Measurements from ENCODE around the gene FBXL13. TPM values are rescaled to one million over a fixed set of nuclear protein-coding genes. Genes with fewer than 3 reads are reported as not detected.
"Not testable (repeated sequence)": the region's sequence is repeated elsewhere in the genome, so short reads cannot be mapped to it uniquely, and the experiment has no call there.

FBXL13 gene
- total RNA-seq, 2 donors from 2014 or later, result 0.65 to 0.68 TPM

- ATAC-seq (peak in 1 of 2 donors; percentile 40), DNase-seq (no peak)
- intact Hi-C loops (cut with DNase I), result no loop called here
Measured at GRCh38 chr7:102992509-102992937, 82.1 kb downstream of the FBXL13 start.

GRCh38 chr7:102991540-102992214 lies 82.9 kb downstream of the FBXL13 start:
- intact Hi-C loops (cut with DNase I), result no loop called here
- ATAC-seq (peak in 1 of 2 donors; percentile 74), DNase-seq (no peak)

- intact Hi-C loops (cut with DNase I), result no loop called here
- ATAC-seq (no peak), DNase-seq (no peak)
Measured at GRCh38 chr7:102991077-102991539, 83.5 kb downstream of the FBXL13 start.

- ATAC-seq (no peak), DNase-seq (no peak)
- intact Hi-C loops (cut with DNase I), result no loop called here
Measured at GRCh38 chr7:102990642-102991041, 84.0 kb downstream of the FBXL13 start.

- intact Hi-C loops (cut with DNase I), result no loop called here
- no peak for ATAC-seq
Measured at GRCh38 chr7:102988631-102989560, 85.7 kb downstream of the FBXL13 start.

GRCh38 chr7:102988088-102988487 lies 86.5 kb downstream of the FBXL13 start:
- DNase-seq (no peak), ATAC-seq (no peak)
- intact Hi-C loops (cut with DNase I), result no loop called here

More at GRCh38 chr7:102988631-102989560, 85.7 kb downstream of the FBXL13 start:
- no peak for DNase-seq

GRCh38 chr7:102985176-102985783 lies 89.3 kb downstream of the FBXL13 start:
- intact Hi-C loops (cut with DNase I), result no loop called here
- DNase-seq, result no peak
- peak in 1 of 2 donors; percentile 39 for ATAC-seq

GRCh38 chr7:102983602-102984001 lies 91.0 kb downstream of the FBXL13 start:
- ATAC-seq (peak; percentile 30 to 49), DNase-seq (no peak)
- intact Hi-C loops (cut with DNase I), result no loop called here

- no peak for DNase-seq
- intact Hi-C loops (cut with DNase I), result no loop called here
- ATAC-seq, result no peak
Measured at GRCh38 chr7:102982235-102982634, 92.4 kb downstream of the FBXL13 start.

GRCh38 chr7:102981451-102981850 lies 93.1 kb downstream of the FBXL13 start:
- DNase-seq (no peak), ATAC-seq (no peak)
- intact Hi-C loops (cut with DNase I), result no loop called here

GRCh38 chr7:102979670-102980069 lies 94.9 kb downstream of the FBXL13 start:
- intact Hi-C loops (cut with DNase I), result no loop called here
- DNase-seq (no peak), ATAC-seq (no peak)

GRCh38 chr7:102978284-102978683 lies 96.3 kb downstream of the FBXL13 start:
- DNase-seq (peak; percentile 65), ATAC-seq (peak in 1 of 2 donors; percentile 74)
- intact Hi-C loops (cut with DNase I), result no loop called here

GRCh38 chr7:102977586-102977985 lies 97.0 kb downstream of the FBXL13 start:
- DNase-seq; ATAC-seq; intact Hi-C loops (cut with DNase I): not testable (repeated sequence)

GRCh38 chr7:102976493-102976892 lies 98.1 kb downstream of the FBXL13 start:
- intact Hi-C loops (cut with DNase I), result no loop called here
- ATAC-seq (no peak), DNase-seq (no peak)

GRCh38 chr7:102975854-102976253 lies 98.7 kb downstream of the FBXL13 start:
- DNase-seq, result no peak
- intact Hi-C loops (cut with DNase I), result no loop called here
- ATAC-seq, result no peak

- no peak for ATAC-seq
- intact Hi-C loops (cut with DNase I), result no loop called here
- no peak for DNase-seq
Measured at GRCh38 chr7:102974366-102975236, 100.0 kb downstream of the FBXL13 start.

- no peak for DNase-seq
- intact Hi-C loops (cut with DNase I), result no loop called here
Measured at GRCh38 chr7:102973096-102973802, 101.3 kb downstream of the FBXL13 start.

GRCh38 chr7:102967798-102968197 lies 106.8 kb downstream of the FBXL13 start:
- intact Hi-C loops (cut with DNase I), result no loop called here
- DNase-seq, result no peak
- ATAC-seq, result no peak

More at GRCh38 chr7:102973096-102973802, 101.3 kb downstream of the FBXL13 start:
- ATAC-seq, result no peak

All from left cardiac atrium (tissue), 4 donors.